ENCODE data around the gene ANO7. TPM values are rescaled to one million over a fixed set of nuclear protein-coding genes. Genes with fewer than 3 reads are reported as not detected.

The ANO7 gene
- total RNA-seq, 1 experiment from 2014 or later = 4.1 TPM

DNA sequence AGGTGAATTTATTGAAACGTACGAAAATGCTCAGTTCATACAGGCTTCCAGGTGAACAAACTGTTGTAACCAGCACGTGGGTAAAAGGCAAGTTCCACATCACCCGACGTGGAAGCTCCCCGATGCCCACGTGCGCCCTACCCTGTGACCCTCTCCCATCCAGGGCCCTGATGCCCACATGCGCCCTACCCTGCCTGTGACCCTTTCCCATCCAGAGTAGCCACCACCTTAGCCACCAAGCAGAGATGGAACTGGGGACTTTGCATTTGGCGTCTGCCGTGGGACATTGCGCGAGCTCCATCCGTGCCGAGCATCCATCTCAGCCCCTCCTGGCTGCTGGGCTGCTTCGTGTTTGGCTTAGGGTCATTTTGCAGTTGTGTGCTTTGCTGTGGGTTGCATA lies 37.5 kb downstream of the ANO7 start:
- no peak overlapping the region for H3K4me3 ChIP-seq (ENCODE audit: low read depth, low read length)
- H3K36me3 Mint-ChIP-seq (ENCODE audit: insufficient read depth, unreplicated experiment) = peaks cover 82% of the 10 kb centered on the region
- no TSS peak for BruUV-seq (replicated peaks)
- TF ChIP-seq, protein P1, sequence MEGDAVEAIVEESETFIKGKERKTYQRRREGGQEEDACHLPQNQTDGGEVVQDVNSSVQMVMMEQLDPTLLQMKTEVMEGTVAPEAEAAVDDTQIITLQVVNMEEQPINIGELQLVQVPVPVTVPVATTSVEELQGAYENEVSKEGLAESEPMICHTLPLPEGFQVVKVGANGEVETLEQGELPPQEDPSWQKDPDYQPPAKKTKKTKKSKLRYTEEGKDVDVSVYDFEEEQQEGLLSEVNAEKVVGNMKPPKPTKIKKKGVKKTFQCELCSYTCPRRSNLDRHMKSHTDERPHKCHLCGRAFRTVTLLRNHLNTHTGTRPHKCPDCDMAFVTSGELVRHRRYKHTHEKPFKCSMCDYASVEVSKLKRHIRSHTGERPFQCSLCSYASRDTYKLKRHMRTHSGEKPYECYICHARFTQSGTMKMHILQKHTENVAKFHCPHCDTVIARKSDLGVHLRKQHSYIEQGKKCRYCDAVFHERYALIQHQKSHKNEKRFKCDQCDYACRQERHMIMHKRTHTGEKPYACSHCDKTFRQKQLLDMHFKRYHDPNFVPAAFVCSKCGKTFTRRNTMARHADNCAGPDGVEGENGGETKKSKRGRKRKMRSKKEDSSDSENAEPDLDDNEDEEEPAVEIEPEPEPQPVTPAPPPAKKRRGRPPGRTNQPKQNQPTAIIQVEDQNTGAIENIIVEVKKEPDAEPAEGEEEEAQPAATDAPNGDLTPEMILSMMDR (IDR thresholded peaks at IDR 0.05; ENCODE audit: insufficient read depth in 1 of 2, low read depth in 1 of 2, low read length in 1 of 2, severe bottlenecking in 1 of 2, unreplicated experiment in 1 of 2) = no peak
- H3K4me3 Mint-ChIP-seq (ENCODE audit: unreplicated experiment) = no peak overlapping the region
- ChIA-PET CTCF (no interaction called here), POLR2A (interaction anchor here (0.5 kb wide), 1 partner anchor 1201 kb away, joined by 3 read pairs; the partner anchor contains the start of gene NDUFA10)
- no peaks in the 10 kb centered on the region for H3K9me3 ChIP-seq
- no peak for DNase-seq
- no peaks in the 10 kb centered on the region for H3K4me1 Mint-ChIP-seq (ENCODE audit: low read depth, unreplicated experiment)
- H3K9me3 Mint-ChIP-seq (ENCODE audit: unreplicated experiment) = no peaks in the 10 kb centered on the region
- H3K36me3 ChIP-seq (ENCODE audit: control insufficient read depth, insufficient read depth, low read length) = no peaks in the 10 kb centered on the region; the same call in 1 of the 2 replicates
- H3K27me3 Mint-ChIP-seq (ENCODE audit: insufficient read depth, unreplicated experiment) = no peaks in the 10 kb centered on the region
- no peaks in the 10 kb centered on the region for H3K27me3 ChIP-seq (replicated peaks; ENCODE audit: control insufficient read depth, insufficient read depth, low read length)
- no peak overlapping the region for H3K27ac Mint-ChIP-seq (ENCODE audit: unreplicated experiment)
- intact Hi-C loops (cut with micrococcal nuclease; ENCODE audit: unreplicated experiment) = no loop called here
- H3K4me1 ChIP-seq = no peaks in the 10 kb centered on the region

DNA sequence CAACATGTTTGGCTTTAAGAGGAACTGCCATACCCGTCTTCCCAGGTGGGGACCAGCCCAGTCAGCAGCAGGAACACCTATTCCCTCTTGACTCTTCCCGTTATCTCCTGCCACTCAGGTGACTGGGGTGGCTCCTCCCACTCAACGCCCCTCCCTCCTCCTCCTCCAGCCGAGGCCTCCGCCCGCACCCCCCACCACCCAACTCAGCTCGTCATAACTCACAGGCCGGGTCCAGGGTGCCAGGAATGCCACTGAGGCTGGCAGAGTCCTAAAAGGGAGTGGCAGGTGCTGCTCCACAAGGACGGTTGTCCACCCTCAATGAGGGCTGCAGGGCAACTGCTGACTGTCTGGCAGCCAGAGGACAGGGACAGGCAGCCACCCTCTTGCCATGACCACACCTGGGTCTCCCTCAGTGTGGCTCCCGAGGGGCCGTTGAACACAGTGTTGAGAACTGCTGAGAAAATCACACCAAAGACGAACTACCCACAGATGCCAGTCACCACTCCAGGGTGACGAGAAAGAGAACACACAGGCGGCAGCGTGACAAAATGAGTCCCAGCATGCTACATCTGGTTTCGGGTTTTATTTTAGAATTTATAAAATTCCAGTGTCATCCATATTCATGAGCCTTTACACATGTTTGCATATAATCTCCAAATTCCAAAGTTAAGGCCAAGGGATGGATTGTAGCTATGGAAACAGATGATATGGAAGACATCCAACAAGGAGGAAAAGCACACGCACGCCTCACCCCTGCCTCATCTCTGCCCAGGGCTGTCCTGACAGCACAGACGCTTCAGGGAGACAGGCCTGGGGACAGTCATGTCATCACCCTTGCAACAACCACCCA lies 38.5 kb downstream of the ANO7 start:
- BruUV-seq (replicated peaks) = no TSS peak
- H3K4me1 Mint-ChIP-seq (ENCODE audit: low read depth, unreplicated experiment) = no peaks in the 10 kb centered on the region
- POLR2A ChIA-PET = no interaction called here
- TF ChIP-seq, protein P1 (IDR thresholded peaks at IDR 0.05; ENCODE audit: insufficient read depth in 1 of 2, low read depth in 1 of 2, low read length in 1 of 2, severe bottlenecking in 1 of 2, unreplicated experiment in 1 of 2) = no peak
- Histone ChIP-seq H3K9me3 (no peaks in the 10 kb centered on the region), H3K4me1 (no peaks in the 10 kb centered on the region), H3K27me3 (replicated peaks; ENCODE audit: control insufficient read depth, insufficient read depth, low read length) (no peaks in the 10 kb centered on the region), H3K4me3 (ENCODE audit: low read depth, low read length) (no peak overlapping the region), H3K36me3 (ENCODE audit: control insufficient read depth, insufficient read depth, low read length) (no peaks in the 10 kb centered on the region; the same call in 1 of the 2 replicates)
- no peak overlapping the region for H3K27ac Mint-ChIP-seq (ENCODE audit: unreplicated experiment)
- intact Hi-C loops (cut with micrococcal nuclease; ENCODE audit: unreplicated experiment) = no loop called here
- no peaks in the 10 kb centered on the region for H3K27me3 Mint-ChIP-seq (ENCODE audit: insufficient read depth, unreplicated experiment)
- no peak overlapping the region for H3K4me3 Mint-ChIP-seq (ENCODE audit: unreplicated experiment)
- DNase-seq = no peak
- no peaks in the 10 kb centered on the region for H3K9me3 Mint-ChIP-seq (ENCODE audit: unreplicated experiment)
- CTCF ChIA-PET = no interaction called here
- H3K36me3 Mint-ChIP-seq (ENCODE audit: insufficient read depth, unreplicated experiment) = peaks cover 91% of the 10 kb centered on the region

DNA sequence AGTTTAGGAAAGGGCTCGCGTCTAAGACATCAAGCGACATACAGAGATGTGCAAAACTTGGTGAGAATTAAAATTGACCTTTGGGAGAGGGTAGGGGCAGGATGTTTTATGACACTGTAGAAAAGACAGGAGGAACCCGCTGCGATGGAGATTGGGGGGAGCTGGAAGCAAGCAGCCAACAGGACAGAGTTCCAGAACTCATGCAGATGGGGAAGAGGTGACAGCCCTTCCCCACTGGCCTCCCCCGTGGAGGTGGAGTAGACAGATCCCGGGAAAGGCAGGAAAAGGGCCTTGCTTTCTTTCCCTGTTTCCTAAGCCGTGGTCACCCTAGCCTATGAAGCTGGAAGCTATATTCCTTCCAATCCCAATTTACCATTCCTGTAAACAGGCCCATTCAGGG lies 39.1 kb downstream of the ANO7 start:
- Mint-ChIP-seq H3K4me1 (ENCODE audit: low read depth, unreplicated experiment) (no peaks in the 10 kb centered on the region), H3K9me3 (ENCODE audit: unreplicated experiment) (no peaks in the 10 kb centered on the region), H3K27me3 (ENCODE audit: insufficient read depth, unreplicated experiment) (no peaks in the 10 kb centered on the region), H3K4me3 (ENCODE audit: unreplicated experiment) (no peak overlapping the region), H3K27ac (ENCODE audit: unreplicated experiment) (no peak overlapping the region), H3K36me3 (ENCODE audit: insufficient read depth, unreplicated experiment) (peaks cover 94% of the 10 kb centered on the region)
- no TSS peak for BruUV-seq (replicated peaks)
- POLR2A ChIA-PET = no interaction called here
- Histone ChIP-seq H3K36me3 (ENCODE audit: control insufficient read depth, insufficient read depth, low read length) (no peaks in the 10 kb centered on the region; the same call in 1 of the 2 replicates), H3K27me3 (replicated peaks; ENCODE audit: control insufficient read depth, insufficient read depth, low read length) (no peaks in the 10 kb centered on the region), H3K4me3 (ENCODE audit: low read depth, low read length) (no peak overlapping the region), H3K4me1 (no peaks in the 10 kb centered on the region), H3K9me3 (no peaks in the 10 kb centered on the region)
- DNase-seq = no peak
- TF ChIP-seq, protein P1 (IDR thresholded peaks at IDR 0.05; ENCODE audit: insufficient read depth in 1 of 2, low read depth in 1 of 2, low read length in 1 of 2, severe bottlenecking in 1 of 2, unreplicated experiment in 1 of 2) = no peak
- intact Hi-C loops (cut with micrococcal nuclease; ENCODE audit: unreplicated experiment) = no loop called here
- CTCF ChIA-PET = no interaction called here

Measured in Caco-2 (cell line).